ENCODE data around the gene LSM3.
A peak's percentile ranks its signal among the peaks of the same experiment; 100 is the strongest.

The LSM3 gene

GRCh38 chr3:14178247-14179113 is at the start of gene LSM3, which contains the start of gene XPC:
Gene LSM3, plus strand, starts transcription at chr3:14178817. Its CDS starts 44 bp downstream, at chr3:14178861.
Gene XPC, minus strand, starts transcription at chr3:14178601. Its CDS starts 33 bp downstream, at chr3:14178568.
- no peak for TF ChIP-seq CTCF (IDR thresholded peaks at IDR 0.05; ENCODE audit: poor library complexity, severe bottlenecking)
- Histone ChIP-seq H3K9me3 (ENCODE audit: severe bottlenecking) (no peaks in the 10 kb centered on the region), H3K4me1 (ENCODE audit: insufficient read depth, poor library complexity, severe bottlenecking) (peaks cover 26% of the 10 kb centered on the region), H3K27me3 (ENCODE audit: insufficient read depth, poor library complexity, severe bottlenecking) (no peaks in the 10 kb centered on the region), H3K36me3 (ENCODE audit: low read depth) (peaks cover 27% of the 10 kb centered on the region), H3K27ac (ENCODE audit: poor library complexity, severe bottlenecking) (peak within 1 kb of the TSS; percentile 65), H3K4me3 (ENCODE audit: severe bottlenecking) (peak within 1 kb of the TSS; percentile 57)
- ATAC-seq (ENCODE audit: low read depth) (peak; percentile 91), DNase-seq (ENCODE audit: low spot score) (peak; percentile 91)

- Histone ChIP-seq H3K4me3 (ENCODE audit: severe bottlenecking) (no peak overlapping the region), H3K27ac (ENCODE audit: poor library complexity, severe bottlenecking) (no peak overlapping the region), H3K9me3 (ENCODE audit: severe bottlenecking) (no peaks in the 10 kb centered on the region), H3K27me3 (ENCODE audit: insufficient read depth, poor library complexity, severe bottlenecking) (no peaks in the 10 kb centered on the region), H3K36me3 (ENCODE audit: low read depth) (peaks cover 80% of the 10 kb centered on the region), H3K4me1 (ENCODE audit: insufficient read depth, poor library complexity, severe bottlenecking) (peaks cover 9% of the 10 kb centered on the region)
- no peak for ATAC-seq (ENCODE audit: low read depth)
- no peak for TF ChIP-seq CTCF (IDR thresholded peaks at IDR 0.05; ENCODE audit: poor library complexity, severe bottlenecking)
- DNase-seq (ENCODE audit: low spot score), result no peak
Measured at GRCh38 chr3:14129296-14129695, 49.3 kb upstream of the LSM3 start.

GRCh38 chr3:14130230-14130629 is 48.4 kb upstream of the LSM3 start:
- Histone ChIP-seq H3K4me1 (ENCODE audit: insufficient read depth, poor library complexity, severe bottlenecking) (peaks cover 9% of the 10 kb centered on the region), H3K36me3 (ENCODE audit: low read depth) (peaks cover 89% of the 10 kb centered on the region), H3K9me3 (ENCODE audit: severe bottlenecking) (no peaks in the 10 kb centered on the region), H3K4me3 (ENCODE audit: severe bottlenecking) (no peak overlapping the region), H3K27ac (ENCODE audit: poor library complexity, severe bottlenecking) (no peak overlapping the region), H3K27me3 (ENCODE audit: insufficient read depth, poor library complexity, severe bottlenecking) (no peaks in the 10 kb centered on the region)
- DNase-seq (ENCODE audit: low spot score) (no peak), ATAC-seq (ENCODE audit: low read depth) (no peak)
- TF ChIP-seq CTCF (IDR thresholded peaks at IDR 0.05; ENCODE audit: poor library complexity, severe bottlenecking), result no peak

- no peak for ATAC-seq (ENCODE audit: low read depth)
- H3K4me3 ChIP-seq (ENCODE audit: severe bottlenecking), result no peak overlapping the region
- no peaks in the 10 kb centered on the region for H3K9me3 ChIP-seq (ENCODE audit: severe bottlenecking)
- H3K27ac ChIP-seq (ENCODE audit: poor library complexity, severe bottlenecking), result no peak overlapping the region
- no peak for DNase-seq (ENCODE audit: low spot score)
- H3K27me3 ChIP-seq (ENCODE audit: insufficient read depth, poor library complexity, severe bottlenecking), result no peaks in the 10 kb centered on the region
- H3K36me3 ChIP-seq (ENCODE audit: low read depth), result peaks cover 93% of the 10 kb centered on the region
- peaks cover 9% of the 10 kb centered on the region for H3K4me1 ChIP-seq (ENCODE audit: insufficient read depth, poor library complexity, severe bottlenecking)
- TF ChIP-seq CTCF (IDR thresholded peaks at IDR 0.05; ENCODE audit: poor library complexity, severe bottlenecking), result no peak
Measured at GRCh38 chr3:14130707-14131106, 47.9 kb upstream of the LSM3 start.

GRCh38 chr3:14131134-14131533 is 47.5 kb upstream of the LSM3 start:
- ATAC-seq (ENCODE audit: low read depth) (no peak), DNase-seq (ENCODE audit: low spot score) (no peak)
- H3K9me3 ChIP-seq (ENCODE audit: severe bottlenecking), result no peaks in the 10 kb centered on the region
- peaks cover 9% of the 10 kb centered on the region for H3K4me1 ChIP-seq (ENCODE audit: insufficient read depth, poor library complexity, severe bottlenecking)
- no peak overlapping the region for H3K27ac ChIP-seq (ENCODE audit: poor library complexity, severe bottlenecking)
- H3K27me3 ChIP-seq (ENCODE audit: insufficient read depth, poor library complexity, severe bottlenecking), result no peaks in the 10 kb centered on the region
- H3K36me3 ChIP-seq (ENCODE audit: low read depth), result peaks cover 96% of the 10 kb centered on the region
- TF ChIP-seq CTCF (IDR thresholded peaks at IDR 0.05; ENCODE audit: poor library complexity, severe bottlenecking), result no peak
- no peak overlapping the region for H3K4me3 ChIP-seq (ENCODE audit: severe bottlenecking)

All from RWPE2 (cell line).